Fibroblast of pulmonary artery (primary cell): ENCODE data around the gene TNS4.

Source experiments
- DNase-seq: peaks from one replicate; pipeline ENCODE4 v3.0.0-alpha.2; 2010; ENCODE audit warnings: low read depth
- H3K4me3 ChIP-seq: replicated peaks from 2 replicates; pipeline ENCODE4 v1.5.1; 2011; ENCODE audit warnings: low read depth, mild to moderate bottlenecking, control low read depth, low read length, moderate library complexity
- TF ChIP-seq, protein P1 (sequence below): IDR thresholded peaks from 2 replicates; pipeline ENCODE4 v1.5.1; 2011; ENCODE audit warnings: mild to moderate bottlenecking, control low read depth, low read length, inconsistent platforms; ENCODE audit errors: missing control alignments

The TNS4 gene

DNA sequence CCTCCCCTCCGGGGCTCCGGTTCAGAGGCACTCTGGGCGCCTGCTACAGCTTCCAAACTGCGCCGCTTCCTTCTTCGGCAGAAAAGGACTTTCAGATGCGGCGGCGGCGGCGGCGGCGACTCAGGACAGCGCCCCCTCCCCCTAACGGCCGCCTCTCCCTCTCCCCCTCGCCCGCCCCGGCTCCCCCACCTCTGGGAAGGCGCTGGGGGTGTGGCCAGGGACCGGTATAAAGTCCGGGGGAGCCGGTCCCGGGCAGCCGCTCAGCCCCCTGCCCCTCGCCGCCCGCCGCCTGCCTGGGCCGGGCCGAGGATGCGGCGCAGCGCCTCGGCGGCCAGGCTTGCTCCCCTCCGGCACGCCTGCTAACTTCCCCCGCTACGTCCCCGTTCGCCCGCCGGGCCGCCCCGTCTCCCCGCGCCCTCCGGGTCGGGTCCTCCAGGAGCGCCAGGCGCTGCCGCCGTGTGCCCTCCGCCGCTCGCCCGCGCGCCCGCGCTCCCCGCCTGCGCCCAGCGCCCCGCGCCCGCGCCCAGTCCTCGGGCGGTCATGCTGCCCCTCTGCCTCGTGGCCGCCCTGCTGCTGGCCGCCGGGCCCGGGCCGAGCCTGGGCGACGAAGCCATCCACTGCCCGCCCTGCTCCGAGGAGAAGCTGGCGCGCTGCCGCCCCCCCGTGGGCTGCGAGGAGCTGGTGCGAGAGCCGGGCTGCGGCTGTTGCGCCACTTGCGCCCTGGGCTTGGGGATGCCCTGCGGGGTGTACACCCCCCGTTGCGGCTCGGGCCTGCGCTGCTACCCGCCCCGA is 58.0 kb downstream of the TNS4 start, which contains the start of gene IGFBP4:
Gene IGFBP4, plus strand, starts transcription at position 255 of the 792 bp plus-strand sequence. Its CDS starts 286 bp downstream, at position 541.
- TF ChIP-seq, protein P1, sequence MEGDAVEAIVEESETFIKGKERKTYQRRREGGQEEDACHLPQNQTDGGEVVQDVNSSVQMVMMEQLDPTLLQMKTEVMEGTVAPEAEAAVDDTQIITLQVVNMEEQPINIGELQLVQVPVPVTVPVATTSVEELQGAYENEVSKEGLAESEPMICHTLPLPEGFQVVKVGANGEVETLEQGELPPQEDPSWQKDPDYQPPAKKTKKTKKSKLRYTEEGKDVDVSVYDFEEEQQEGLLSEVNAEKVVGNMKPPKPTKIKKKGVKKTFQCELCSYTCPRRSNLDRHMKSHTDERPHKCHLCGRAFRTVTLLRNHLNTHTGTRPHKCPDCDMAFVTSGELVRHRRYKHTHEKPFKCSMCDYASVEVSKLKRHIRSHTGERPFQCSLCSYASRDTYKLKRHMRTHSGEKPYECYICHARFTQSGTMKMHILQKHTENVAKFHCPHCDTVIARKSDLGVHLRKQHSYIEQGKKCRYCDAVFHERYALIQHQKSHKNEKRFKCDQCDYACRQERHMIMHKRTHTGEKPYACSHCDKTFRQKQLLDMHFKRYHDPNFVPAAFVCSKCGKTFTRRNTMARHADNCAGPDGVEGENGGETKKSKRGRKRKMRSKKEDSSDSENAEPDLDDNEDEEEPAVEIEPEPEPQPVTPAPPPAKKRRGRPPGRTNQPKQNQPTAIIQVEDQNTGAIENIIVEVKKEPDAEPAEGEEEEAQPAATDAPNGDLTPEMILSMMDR: peak; percentile 31
- peak; percentile 74 for DNase-seq
- peak within 1 kb of the TSS; percentile 99 for H3K4me3 ChIP-seq

DNA sequence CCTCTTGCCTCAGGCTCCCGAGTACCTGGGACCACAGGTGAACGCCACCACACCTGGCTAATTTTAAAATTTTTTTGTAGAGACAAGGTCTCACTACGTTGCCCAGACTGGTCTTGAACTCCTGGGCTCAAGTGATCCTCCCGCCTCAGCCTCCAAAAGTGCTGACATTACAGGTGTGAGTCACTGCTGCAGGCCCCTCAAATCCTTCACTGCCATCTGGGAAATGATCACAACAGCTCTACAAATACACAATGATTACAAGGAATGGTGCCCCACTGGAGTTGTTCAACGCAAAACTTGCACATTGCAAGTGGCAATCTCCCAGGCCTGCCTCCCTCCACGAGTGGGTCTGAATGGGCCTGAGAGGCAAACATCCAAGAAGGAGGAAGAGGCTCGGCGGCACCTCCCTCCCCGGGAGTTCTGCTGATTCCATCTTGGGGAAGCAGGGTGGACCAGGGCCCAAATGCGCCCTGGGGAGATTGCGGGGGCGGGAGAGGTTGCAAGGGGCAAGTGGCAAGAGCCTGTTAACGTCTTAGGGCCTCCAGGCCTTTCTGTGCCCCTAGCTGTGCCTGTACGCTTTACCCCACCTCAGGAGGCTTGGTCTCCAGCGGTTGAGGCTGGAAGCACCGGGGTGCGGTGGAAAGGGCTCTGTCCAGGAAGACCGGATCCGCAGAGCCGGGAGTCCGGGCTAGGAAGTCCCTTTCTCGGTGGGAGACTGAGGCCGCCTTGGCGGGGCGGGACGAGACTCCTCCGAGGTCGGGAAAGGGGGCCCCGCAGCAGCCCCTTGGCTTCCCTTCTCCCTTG is 58.8 kb downstream of the TNS4 start:
- DNase-seq: peak; percentile 46
- peak overlapping the region; percentile 99 for H3K4me3 ChIP-seq
- TF ChIP-seq, protein P1: no peak

DNA sequence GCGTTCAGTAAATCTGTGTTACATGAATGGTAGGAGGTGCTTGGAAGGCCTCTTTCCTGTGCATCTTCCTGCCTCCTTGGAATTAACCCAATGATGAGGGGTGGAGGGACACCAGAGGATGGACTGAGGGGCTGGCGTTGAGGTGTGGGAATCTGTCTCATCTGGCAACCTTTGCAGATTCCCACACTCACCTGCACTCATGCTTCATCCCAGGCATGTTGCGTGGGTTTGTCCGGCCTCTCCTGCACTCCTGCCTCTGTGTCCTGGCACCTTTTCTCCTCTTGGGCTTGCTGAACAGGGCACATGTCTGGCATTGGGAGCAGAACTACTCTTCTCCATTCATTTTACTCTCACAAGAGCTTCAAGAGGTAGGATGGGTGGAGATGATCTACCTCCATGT is 61.3 kb downstream of the TNS4 start:
- DNase-seq: no peak
- TF ChIP-seq, protein P1: no peak
- H3K4me3 ChIP-seq: no peak overlapping the region

- no peak overlapping the region for H3K4me3 ChIP-seq
- DNase-seq: peak; percentile 38
- TF ChIP-seq, protein P1: no peak
Measured at GRCh38 chr17:40437095-40437732, 64.2 kb downstream of the TNS4 start.

GRCh38 chr17:40436636-40437035 is 64.8 kb downstream of the TNS4 start:
- TF ChIP-seq, protein P1: no peak
- DNase-seq: no peak
- H3K4me3 ChIP-seq: no peak overlapping the region

- TF ChIP-seq, protein P1: peak; percentile 62
- DNase-seq: peak; percentile 36
Measured at GRCh38 chr17:40433551-40434415, 67.6 kb downstream of the TNS4 start.

More at GRCh38 chr17:40433551-40434415, 67.6 kb downstream of the TNS4 start:
- H3K4me3 ChIP-seq: no peak overlapping the region
